Iris pigment epithelial cell (primary cell): Measurements from ENCODE around the gene HCAR2.
A peak's percentile ranks its signal among the peaks of the same experiment; 100 is the strongest.
"Not testable (repeated sequence)": the region's sequence is repeated elsewhere in the genome, so short reads cannot be mapped to it uniquely, and the experiment has no call there.

Experiments used
- DNase-seq: peaks from one replicate; pipeline ENCODE4 v3.0.0-alpha.2; 2011; ENCODE audit warnings: low read depth

The HCAR2 gene

GRCh38 chr12:122702890-122703611 is at the start of gene HCAR2:
Gene HCAR2, minus strand, starts transcription at chr12:122703357. Its CDS starts 74 bp downstream, at chr12:122703283.
- peak; percentile 83 for DNase-seq

- peak; percentile 96 for DNase-seq
These were observed 49.5 kb upstream of the HCAR2 start, which contains the start of gene DENR for GRCh38 chr12:122752464-122753318. Gene DENR, plus strand, starts transcription at chr12:122752824. Its CDS starts 878 bp downstream, at chr12:122753702.

GRCh38 chr12:122750781-122751515 is 47.8 kb upstream of the HCAR2 start:
- not testable (repeated sequence) for DNase-seq

GRCh38 chr12:122749569-122750332 is 46.6 kb upstream of the HCAR2 start:
- DNase-seq: no peak

GRCh38 chr12:122747224-122748135 is 44.3 kb upstream of the HCAR2 start:
- DNase-seq: no peak

- no peak for DNase-seq
These were observed 40.9 kb upstream of the HCAR2 start for GRCh38 chr12:122743895-122744525.

- peak; percentile 8 for DNase-seq
These were observed 37.2 kb upstream of the HCAR2 start for GRCh38 chr12:122740351-122740750.

GRCh38 chr12:122738571-122738970 is 35.4 kb upstream of the HCAR2 start:
- DNase-seq: no peak

DNA sequence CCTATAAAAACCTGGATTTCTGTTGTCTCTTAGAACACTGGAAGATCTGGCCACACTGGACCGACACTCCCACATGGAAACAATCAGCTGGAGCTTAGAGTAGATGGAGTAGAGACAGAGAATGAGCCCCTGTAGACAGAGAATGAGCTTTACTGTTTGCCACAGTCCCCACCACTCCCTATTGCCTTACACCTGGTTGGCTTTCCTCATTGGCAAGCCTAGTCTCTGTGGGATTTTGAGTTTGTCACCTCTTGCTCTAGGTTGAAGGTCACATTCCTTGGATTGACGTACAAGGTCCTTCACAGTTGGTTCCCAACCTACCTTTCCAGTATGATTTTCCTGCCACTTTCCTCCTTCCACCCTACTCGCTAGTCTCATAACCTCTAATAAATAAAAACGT is 29.5 kb upstream of the HCAR2 start:
- no peak for DNase-seq

GRCh38 chr12:122732170-122732569 is 29.0 kb upstream of the HCAR2 start:
- DNase-seq: no peak

DNA sequence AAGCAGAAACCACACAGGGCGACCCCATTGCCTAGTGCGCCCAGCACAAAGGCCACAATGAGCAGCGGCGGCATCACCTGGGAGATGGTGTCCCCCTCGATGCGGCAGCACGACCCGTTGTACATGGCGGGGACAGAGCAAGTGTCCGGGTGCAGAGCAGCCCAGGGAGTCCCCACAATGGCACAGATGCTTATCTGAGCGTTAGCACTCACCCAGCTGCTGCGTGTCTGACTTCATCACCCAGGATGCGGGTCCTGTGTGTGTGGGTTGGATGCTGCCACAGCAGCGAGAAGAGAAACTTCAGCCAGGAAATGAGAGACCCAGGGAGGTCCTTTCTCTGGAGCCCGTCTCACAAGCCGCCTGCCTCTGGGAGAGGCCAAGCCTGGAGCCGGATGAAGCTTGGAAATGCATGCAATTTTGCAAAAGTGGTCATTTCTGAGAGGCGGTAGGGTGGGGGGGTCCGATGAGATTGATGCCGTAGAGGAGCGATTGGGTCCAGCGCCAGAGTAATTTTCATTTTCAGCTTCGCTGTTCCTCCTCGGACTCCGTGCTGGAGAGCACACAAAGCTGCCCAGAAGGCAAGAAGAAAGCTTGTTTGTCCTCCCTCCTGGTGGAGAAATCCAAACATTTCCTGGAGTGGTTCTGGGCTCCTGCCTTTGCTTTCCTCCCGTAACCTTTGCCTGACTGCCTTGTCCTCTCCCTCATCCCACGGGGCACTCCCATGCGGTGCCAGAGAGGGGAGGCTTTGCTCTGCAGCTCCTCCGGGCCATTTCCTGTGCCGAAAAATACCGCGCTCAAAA is 27.3 kb upstream of the HCAR2 start, which contains the start of gene HCAR1:
TSS of gene HCAR1 (minus strand) at position 630 of the 800 bp plus-strand sequence. CDS start at position 125, 505 bp downstream.
- peak; percentile 47 for DNase-seq

DNA sequence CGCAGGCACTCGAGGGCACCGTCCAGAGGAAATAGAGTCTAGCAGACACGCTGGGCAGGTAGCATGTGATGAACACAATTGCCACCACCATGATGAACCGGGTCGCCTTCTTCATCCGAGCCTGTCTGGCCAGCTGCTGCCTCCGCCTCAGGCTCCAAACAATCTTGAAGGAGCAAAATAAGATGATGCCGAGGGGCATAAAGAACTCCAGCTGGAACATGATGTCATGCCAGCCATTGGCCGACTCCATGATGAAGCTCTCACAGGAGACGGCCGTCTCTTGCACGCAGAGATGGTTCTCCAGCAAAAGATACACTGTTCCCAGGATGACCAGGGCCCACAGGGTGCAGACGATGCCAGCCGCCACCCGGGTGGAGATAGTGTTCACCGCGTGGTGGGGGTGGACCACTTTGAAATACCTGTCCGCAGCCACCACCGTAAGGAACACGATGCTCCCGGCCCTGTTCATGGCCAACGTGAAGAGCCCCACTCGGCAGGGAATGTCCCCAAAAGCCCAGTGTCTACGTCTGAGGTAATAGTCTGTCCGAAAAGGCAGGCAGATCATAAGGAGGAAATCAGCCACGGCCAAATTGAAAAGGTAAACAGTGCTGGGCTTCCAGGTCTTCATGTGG is 26.5 kb upstream of the HCAR2 start:
- DNase-seq: no peak

GRCh38 chr12:122726080-122726558 is 23.0 kb upstream of the HCAR2 start:
- peak; percentile 43 for DNase-seq

- DNase-seq: no peak
These were observed 22.4 kb upstream of the HCAR2 start for GRCh38 chr12:122725452-122726079.

DNA sequence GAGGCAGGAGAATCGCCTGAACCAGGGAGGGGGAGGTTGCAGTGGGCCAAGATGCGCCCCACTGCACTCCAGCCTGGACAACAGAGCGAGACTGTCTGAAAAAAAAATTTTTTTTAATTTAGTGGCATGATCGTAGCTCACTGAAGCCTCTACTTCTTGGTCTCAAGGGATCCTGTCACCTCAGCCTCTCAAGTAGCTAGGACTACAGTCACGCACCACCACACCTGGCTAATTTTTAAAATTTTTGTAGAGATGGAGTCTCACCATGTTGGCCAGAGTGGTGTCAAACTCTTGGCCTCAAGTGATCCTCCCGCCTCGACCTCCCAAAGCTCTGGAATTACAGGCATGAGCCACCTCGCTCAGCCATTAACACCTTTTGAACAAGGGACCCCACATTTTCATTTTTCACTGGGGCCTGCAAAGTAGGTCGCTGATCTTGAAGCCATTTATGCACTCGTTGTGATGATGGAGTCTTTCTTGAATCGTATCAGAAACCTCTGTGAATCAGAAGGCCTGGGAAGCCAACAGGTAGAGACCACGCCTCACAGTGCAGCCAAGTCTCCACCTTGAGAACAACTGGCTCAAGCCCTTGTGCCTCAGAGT is 21.6 kb upstream of the HCAR2 start:
- DNase-seq: no peak

GRCh38 chr12:122722387-122722786 is 19.2 kb upstream of the HCAR2 start:
- DNase-seq: no peak

GRCh38 chr12:122721057-122721545 is 17.9 kb upstream of the HCAR2 start:
- DNase-seq: peak; percentile 67
